Subcutaneous adipose tissue (tissue), 4 donors: ENCODE results near the gene COL26A1. TPM values are rescaled to one million over a fixed set of nuclear protein-coding genes. Genes with fewer than 3 reads are reported as not detected.

ENCODE experiments used
- CTCF ChIP-seq: fragments of 450-650 bp; IDR thresholded peaks from one replicate; pipeline ENCODE4 v1.5.1; 2016; ENCODE audit warnings: low read depth, mild to moderate bottlenecking, control low read depth, antibody characterized with exemption, moderate library complexity
- total RNA-seq, 4 donors: library from RNA; depleted of rRNA; stranded (reverse); fragments of >200 nt; gene quantifications; one replicate each; pipeline ENCODE4 v1.1.0, GENCODE V29; 2016

COL26A1 gene
- total RNA-seq, 4 donors from 2014 or later: not detected

- TF ChIP-seq CTCF: no peak
These were observed 154.6 kb downstream of the COL26A1 start for GRCh38 chr7:101517304-101517703.

GRCh38 chr7:101518336-101518735 is 155.7 kb downstream of the COL26A1 start:
- TF ChIP-seq CTCF: no peak

- no peak for TF ChIP-seq CTCF
These were observed 156.8 kb downstream of the COL26A1 start for GRCh38 chr7:101519324-101520023.

- TF ChIP-seq CTCF: no peak
These were observed 158.8 kb downstream of the COL26A1 start for GRCh38 chr7:101521430-101521925.

- TF ChIP-seq CTCF: no peak
These were observed 159.3 kb downstream of the COL26A1 start for GRCh38 chr7:101522021-101522420.

- no peak for TF ChIP-seq CTCF
These were observed 165.4 kb downstream of the COL26A1 start for GRCh38 chr7:101527844-101528667.

- no peak for TF ChIP-seq CTCF
These were observed 166.9 kb downstream of the COL26A1 start for GRCh38 chr7:101529560-101529959.
